B cell (primary cell): ENCODE data around the gene BRINP2.

ENCODE experiments used
- CTCF ChIP-seq: fragments of 200-600 bp; IDR thresholded peaks from one replicate; pipeline ENCODE4 v1.8.0; 2022; ENCODE audit warnings: antibody characterized with exemption, mild to moderate bottlenecking
- EZH2 ChIP-seq: IDR thresholded peaks from 2 replicates; pipeline ENCODE4 v1.6.1; 2012; ENCODE audit warnings: borderline replicate concordance, low read depth, mild to moderate bottlenecking, moderate library complexity, low read length; ENCODE audit not compliant: insufficient read depth, poor library complexity, severe bottlenecking

- TF ChIP-seq CTCF (no peak), EZH2 (no peak)
Measured at GRCh38 chr1:177300431-177300830, 129.7 kb downstream of the BRINP2 start.
